HK-2 (cell line): ENCODE measurements around the gene ATF3.

Experiments
- DNase-seq: peaks from one replicate; pipeline ENCODE4 v3.0.0-alpha.2; 2018; ENCODE audit not compliant: unreplicated experiment

Gene ATF3

DNA sequence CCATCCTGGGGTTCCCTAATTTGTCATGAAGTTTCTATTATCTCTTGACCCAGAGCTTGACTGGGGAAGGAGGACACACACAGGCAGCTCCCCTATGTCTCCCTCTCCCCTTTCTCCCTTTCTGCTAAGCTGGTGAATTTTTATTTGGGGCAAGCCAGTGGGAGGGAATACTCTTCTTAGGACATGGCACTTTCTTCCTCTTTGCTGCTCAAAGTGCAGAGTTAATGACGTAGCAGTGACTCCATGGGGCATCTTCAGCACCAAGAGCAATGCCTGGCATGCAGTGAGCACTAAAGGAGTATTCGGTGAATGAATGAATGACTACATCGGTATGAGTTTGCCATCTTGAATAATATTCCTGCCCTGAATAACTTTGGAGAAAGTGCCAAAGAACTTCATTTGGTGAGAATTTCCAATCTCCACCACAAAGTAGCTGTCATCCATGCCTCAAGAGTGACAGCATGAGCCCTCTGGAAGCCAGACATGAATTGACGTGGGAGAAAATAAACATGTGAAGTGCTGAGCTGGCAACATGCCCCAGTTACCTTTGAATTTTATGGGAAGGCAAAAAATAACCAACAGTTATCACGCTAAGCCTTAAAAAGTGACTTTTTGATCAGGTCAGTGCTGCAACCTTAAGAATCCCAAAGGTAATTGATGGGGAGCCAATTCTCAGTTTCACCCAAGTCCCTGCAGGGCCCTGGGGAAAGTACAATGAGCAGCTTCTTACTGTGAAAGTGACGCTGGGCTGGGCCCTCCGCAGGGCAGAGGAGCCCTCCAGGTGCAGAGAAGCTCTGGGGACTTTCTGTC is 22.1 kb upstream of the ATF3 start:
- DNase-seq, result no peak

DNA sequence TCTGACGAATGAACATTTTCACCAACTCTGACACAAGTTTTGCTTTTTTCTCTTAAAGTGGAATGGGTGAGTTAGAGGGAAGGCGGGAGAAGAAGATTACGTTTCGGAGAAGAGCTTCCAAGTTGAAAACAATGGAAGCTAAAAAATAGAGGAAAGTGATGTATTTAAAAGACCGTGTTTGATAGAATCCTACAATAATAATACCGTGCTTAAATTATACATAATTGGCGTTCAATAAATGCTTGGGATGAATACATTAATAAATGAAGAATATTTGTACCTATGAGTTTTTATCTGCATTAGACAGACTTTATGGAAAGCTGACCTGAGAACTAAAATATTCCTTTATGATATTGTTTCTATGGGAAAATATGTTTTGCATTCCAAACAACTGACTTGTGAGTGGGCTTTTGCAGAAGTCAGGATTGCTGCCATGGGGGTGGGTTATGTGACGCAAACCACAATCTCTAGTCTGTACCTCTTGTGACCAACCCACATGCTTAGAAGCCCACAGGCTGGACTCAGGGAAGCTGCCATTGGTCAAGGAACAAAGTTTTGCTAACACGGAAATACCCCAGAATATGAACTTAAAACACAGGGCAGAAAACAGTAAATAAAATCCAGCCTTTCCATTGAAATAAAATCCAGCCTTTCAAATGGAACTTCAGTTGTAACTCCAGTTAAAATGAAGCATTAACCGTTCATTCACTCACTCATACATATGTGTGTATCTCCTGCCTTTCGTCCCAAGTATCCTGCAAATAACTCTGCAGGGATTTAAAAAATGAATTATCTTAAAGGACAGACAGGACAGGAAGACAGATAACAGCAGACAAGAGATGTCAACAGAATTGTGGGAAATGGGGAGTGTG is 21.3 kb upstream of the ATF3 start:
- no peak for DNase-seq

DNA sequence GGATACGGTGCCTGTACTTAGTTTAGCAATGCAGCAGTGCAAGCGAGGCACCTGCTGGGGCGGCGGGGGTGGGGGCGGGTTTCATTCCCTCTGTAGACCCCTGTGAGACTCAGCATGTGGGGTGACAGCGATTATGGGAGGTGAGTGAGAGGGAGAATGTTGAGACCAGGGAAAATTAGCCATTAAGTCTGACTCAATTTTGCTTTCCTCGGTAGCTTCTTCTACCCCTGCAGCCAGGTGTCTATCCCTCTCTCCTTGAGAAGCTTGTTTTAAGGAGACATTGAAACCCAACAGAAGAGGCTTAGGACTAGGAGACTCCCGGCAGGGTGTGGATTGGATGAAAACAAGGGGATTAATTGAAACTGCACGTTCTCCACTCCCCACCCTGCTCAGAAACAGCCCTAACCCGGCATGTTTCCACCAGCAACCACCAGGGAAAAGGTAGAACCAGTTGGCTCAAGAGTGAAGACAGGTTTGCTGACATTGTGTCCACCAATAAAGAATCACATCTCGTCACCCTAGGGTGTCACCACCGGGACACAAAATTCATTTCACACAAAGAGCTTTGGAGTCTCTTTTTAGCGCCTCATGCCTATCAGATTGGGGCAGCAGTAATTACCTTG is 20.6 kb upstream of the ATF3 start:
- no peak for DNase-seq

DNA sequence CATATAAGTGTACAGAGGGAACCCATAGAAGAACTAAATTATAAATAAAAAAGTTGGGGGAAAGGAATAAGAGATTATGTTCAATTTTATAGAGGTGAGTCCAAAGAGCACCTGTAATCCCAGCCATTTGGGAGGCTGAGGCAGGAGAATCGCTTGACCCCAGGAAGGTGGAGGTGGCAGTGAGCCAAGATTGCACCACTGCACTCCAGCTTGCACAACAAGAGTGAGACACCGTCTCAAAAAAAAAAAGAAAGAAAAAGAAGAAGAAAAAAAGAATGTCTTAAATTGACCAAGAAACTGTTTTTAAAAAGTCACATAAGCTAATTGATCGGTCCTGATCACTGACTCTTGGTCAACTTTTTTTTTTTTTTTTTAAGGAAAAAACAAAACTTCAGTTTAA is 19.1 kb upstream of the ATF3 start:
- no peak for DNase-seq

DNA sequence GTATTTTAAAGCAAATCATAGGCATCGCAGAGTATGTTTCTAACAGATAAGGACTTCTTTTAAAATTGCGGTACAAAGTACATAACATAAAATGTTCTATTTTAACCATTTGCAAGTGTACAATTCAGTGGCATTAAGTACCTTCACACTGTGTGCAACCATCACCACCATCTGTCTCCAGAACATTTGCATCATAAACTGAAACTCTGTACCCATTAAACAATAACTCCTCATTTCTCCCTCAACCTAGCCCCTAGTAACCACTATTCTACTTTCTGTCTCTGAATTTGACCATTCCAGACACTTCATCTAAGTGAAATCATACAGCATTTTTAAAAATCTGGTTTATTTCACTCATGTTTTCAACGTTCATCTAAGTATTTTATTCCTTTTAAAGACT is 16.6 kb upstream of the ATF3 start:
- DNase-seq, result no peak

DNA sequence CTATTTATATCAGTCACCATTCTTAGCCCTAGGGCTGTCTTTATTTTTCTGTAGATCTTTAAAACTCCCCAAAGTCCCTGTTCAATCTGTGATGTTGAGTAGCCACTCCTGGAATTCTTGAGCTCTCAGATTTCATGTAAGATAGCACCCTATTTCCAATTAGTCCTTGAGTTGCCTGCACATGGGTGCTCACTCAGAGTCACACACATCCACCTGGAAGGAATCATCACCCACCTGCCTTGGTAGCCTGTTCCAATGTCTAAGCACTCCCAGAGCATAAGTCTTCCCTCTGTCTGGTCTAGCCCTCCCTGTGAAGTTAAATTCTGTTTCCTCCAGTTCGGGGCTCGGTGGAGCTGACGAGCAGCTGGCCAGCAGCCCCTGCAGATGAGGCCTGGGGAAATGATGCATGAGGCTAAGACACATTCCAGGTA is 14.7 kb upstream of the ATF3 start:
- no peak for DNase-seq

- no peak for DNase-seq
Observed at GRCh38 chr1:212594640-212595039, 13.9 kb upstream of the ATF3 start.

DNA sequence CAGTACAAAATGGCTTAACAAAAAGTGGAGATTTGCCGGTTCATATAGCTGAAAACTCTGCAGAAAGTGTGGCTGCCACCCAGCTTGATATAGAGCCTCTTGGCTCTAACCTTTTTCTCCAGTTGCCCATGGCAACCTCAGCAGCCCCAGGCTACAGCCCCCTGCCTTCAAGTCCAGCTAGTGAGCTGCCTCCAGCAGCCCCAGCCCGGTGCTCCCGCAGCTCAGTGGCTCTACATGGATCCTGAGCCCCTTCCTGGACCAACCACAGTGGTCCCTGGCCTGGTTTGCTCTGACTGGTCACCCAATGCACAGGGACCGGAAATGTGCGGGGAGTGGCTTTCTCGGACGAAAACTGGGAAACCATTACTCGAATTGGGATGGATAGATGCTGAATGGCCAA is 13.3 kb upstream of the ATF3 start:
- DNase-seq, result no peak

- peak; percentile 38 for DNase-seq
Observed at GRCh38 chr1:212595787-212596714, 12.5 kb upstream of the ATF3 start.

- no peak for DNase-seq
Observed at GRCh38 chr1:212596798-212597197, 11.8 kb upstream of the ATF3 start.

- no peak for DNase-seq
Observed at GRCh38 chr1:212597487-212597886, 11.1 kb upstream of the ATF3 start.

DNA sequence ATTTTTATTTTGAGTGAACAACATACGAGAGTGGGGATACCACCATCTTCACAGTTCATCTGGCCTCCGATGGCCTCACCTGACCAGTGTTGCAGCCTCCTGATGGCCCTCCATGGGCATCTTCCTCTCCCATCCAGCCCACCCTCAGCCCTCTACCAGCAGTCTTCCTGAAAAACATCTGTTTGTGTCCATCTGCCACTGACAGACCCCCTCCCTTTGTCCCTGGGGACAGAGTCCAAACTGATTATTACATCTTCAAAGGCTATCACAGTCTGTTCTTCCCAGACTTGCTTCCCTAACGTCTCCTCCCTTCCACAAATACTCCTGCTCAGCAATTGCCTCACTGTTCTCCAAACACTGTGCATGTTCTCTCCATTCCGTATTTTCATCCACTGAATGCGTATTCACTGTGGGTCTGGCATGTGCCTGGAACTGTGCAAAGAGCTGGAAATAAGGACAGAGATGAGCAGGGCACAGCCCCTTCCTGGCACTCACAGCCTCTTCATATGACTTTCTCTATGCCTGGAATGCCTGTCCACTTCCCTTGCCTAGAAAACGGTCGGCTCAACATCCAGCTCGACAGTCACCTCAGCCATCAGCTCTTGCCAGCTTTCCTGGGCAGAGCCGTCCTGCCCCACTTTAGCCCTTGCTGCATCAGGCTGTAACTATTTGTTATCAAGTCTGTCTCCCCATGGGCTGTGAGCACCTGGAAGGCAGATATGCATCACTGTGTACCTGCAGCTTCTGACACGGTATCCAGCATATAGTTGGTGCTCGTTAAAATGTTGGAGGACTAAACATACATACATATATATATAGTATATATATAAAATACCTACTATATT is 8.3 kb upstream of the ATF3 start:
- no peak for DNase-seq

GRCh38 chr1:212600980-212601379 is 7.6 kb upstream of the ATF3 start:
- no peak for DNase-seq

- no peak for DNase-seq
Observed at GRCh38 chr1:212601524-212601923, 7.0 kb upstream of the ATF3 start.

GRCh38 chr1:212605441-212606394 is 2.8 kb upstream of the ATF3 start:
- DNase-seq, result no peak

GRCh38 chr1:212606395-212607205 is 2.0 kb upstream of the ATF3 start:
- DNase-seq, result no peak

GRCh38 chr1:212607206-212607912 is 1.2 kb upstream of the ATF3 start:
- peak; percentile 23 for DNase-seq

DNA sequence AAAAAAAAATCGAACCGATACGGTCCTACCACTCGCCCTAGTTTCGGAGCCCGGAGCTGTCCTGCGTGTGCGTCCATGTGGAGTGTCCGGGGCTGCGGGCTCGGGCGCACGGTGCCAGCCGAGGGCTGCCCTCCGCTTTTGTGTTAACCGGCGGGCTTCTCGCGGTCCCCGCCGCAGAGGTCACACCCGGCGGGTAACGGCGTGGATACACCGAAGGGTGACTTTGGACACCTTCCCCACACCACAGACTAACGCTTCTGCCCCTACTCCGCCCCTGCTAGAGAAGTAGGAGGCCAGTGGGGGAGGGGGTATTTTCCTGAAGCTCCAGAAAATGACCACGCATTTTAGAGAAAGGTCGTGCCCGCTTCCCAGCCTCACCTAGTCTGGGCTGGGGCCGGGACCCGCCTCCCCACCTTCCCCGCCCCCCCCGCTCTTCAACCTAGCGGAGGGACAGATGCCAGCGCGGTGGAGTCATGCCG is 609 bp upstream of the ATF3 start:
- DNase-seq, result no peak
